WTC11 (cell line): ENCODE results near the gene MCM3AP. TPM values are rescaled to one million over a fixed set of nuclear protein-coding genes. Genes with fewer than 3 reads are reported as not detected.

Experiments
- ATAC-seq: fragments of 200-7000 bp; cut with Tn5 transposase; 2 replicates; pipeline ENCODE4 v1.10.0; 2021; ENCODE audit warnings: mild to moderate bottlenecking, moderate library complexity
- CTCF ChIA-PET: fragments of 300-600 bp; sonication (Branson Sonifier 250); formaldehyde crosslinking; loops from one replicate; lab custom pipeline; 2021; ENCODE audit warnings: antibody characterized with exemption; lab: Charles Lee
- POLR2A ChIA-PET: fragments of 350-600 bp; sonication (Branson Sonifier 250); formaldehyde crosslinking; loops from one replicate; lab custom pipeline; 2021; ENCODE audit warnings: antibody characterized with exemption; lab: Charles Lee
- DNase-seq: peaks from one replicate; pipeline ENCODE4 v3.0.0; 2021; ENCODE audit warnings: low spot score
- H3K27ac Mint-ChIP-seq: 2 replicates; pipeline ENCODE4 v1.8.0; 2021; ENCODE audit warnings: mixed read lengths
- H3K27me3 Mint-ChIP-seq: 2 replicates; pipeline ENCODE4 v1.8.0; 2021; ENCODE audit warnings: low read depth, mild to moderate bottlenecking, moderate library complexity, mixed read lengths
- H3K36me3 Mint-ChIP-seq: 2 replicates; pipeline ENCODE4 v1.8.0; 2021; ENCODE audit warnings: mixed read lengths
- H3K4me1 Mint-ChIP-seq: 2 replicates; pipeline ENCODE4 v1.8.0; 2022; ENCODE audit warnings: mixed read lengths
- H3K4me3 Mint-ChIP-seq: 2 replicates; pipeline ENCODE4 v1.8.0; 2021; ENCODE audit warnings: mild to moderate bottlenecking, moderate library complexity, mixed read lengths
- H3K9me3 Mint-ChIP-seq: 2 replicates; pipeline ENCODE4 v1.8.0; 2021; ENCODE audit warnings: mixed read lengths
- CBFB ChIP-seq: sonication (generic); formaldehyde crosslinking; IDR thresholded peaks from 2 replicates; pipeline ENCODE4 v1.8.1; 2022; ENCODE audit warnings: mild to moderate bottlenecking, low read depth, missing genetic modification reagents
- ELF4 ChIP-seq: sonication (generic); formaldehyde crosslinking; IDR thresholded peaks from 2 replicates; pipeline ENCODE4 v1.8.1; 2022; ENCODE audit warnings: low read depth, mild to moderate bottlenecking, moderate library complexity, missing genetic modification reagents
- ETV6 ChIP-seq: sonication (generic); formaldehyde crosslinking; IDR thresholded peaks from 2 replicates; pipeline ENCODE4 v1.8.1; 2022; ENCODE audit warnings: mild to moderate bottlenecking, missing genetic modification reagents
- GRHL2 ChIP-seq: fragments of 250-450 bp; sonication (Bioruptor Pico); IDR thresholded peaks from 2 replicates; pipeline ENCODE4 v1.8.0; 2022; ENCODE audit warnings: mild to moderate bottlenecking, moderate library complexity; ENCODE audit not compliant: insufficient replicate concordance, severe bottlenecking
- GTF2I ChIP-seq: fragments of 250-450 bp; sonication (Bioruptor Pico); conservative IDR thresholded peaks from 2 replicates; pipeline ENCODE4 v1.4.0; 2021; ENCODE audit warnings: mild to moderate bottlenecking
- JAZF1 ChIP-seq: fragments of 250-450 bp; sonication (Bioruptor Pico); IDR thresholded peaks from 2 replicates; pipeline ENCODE4 v1.9.0; 2021; ENCODE audit warnings: moderate library complexity, mild to moderate bottlenecking, inconsistent platforms
- NFATC4 ChIP-seq: fragments of 250-450 bp; sonication (Bioruptor Pico); IDR thresholded peaks from 2 replicates; pipeline ENCODE4 v1.9.0; 2021; ENCODE audit warnings: mild to moderate bottlenecking
- NFE2L1 ChIP-seq: sonication (generic); formaldehyde crosslinking; IDR thresholded peaks from 2 replicates; pipeline ENCODE4 v1.8.1; 2023; ENCODE audit warnings: missing genetic modification reagents
- NR1H2 ChIP-seq: sonication (generic); formaldehyde crosslinking; IDR thresholded peaks from 2 replicates; pipeline ENCODE4 v1.9.0; 2021; ENCODE audit warnings: mild to moderate bottlenecking, moderate library complexity, missing genetic modification reagents
- OVOL2 ChIP-seq: fragments of 250-450 bp; sonication (Bioruptor Pico); IDR thresholded peaks from 2 replicates; pipeline ENCODE4 v1.9.0; 2021; ENCODE audit warnings: mild to moderate bottlenecking, borderline replicate concordance
- PRRX2 ChIP-seq: fragments of 250-450 bp; sonication (Bioruptor Pico); IDR thresholded peaks from 2 replicates; pipeline ENCODE4 v1.8.0; 2021; ENCODE audit warnings: mild to moderate bottlenecking
- SMAD3 ChIP-seq: sonication (generic); formaldehyde crosslinking; IDR thresholded peaks from 2 replicates; pipeline ENCODE4 v1.8.0; 2022; ENCODE audit warnings: missing genetic modification reagents, mild to moderate bottlenecking, borderline replicate concordance
- SMAD4 ChIP-seq: sonication (generic); formaldehyde crosslinking; IDR thresholded peaks from 2 replicates; pipeline ENCODE4 v1.8.0; 2022; ENCODE audit warnings: mild to moderate bottlenecking, missing genetic modification reagents
- SP1 ChIP-seq: sonication (generic); formaldehyde crosslinking; conservative IDR thresholded peaks from 2 replicates; pipeline ENCODE4 v1.8.1; 2022; ENCODE audit warnings: missing genetic modification reagents
- ZBTB21 ChIP-seq: sonication (generic); formaldehyde crosslinking; IDR thresholded peaks from 2 replicates; pipeline ENCODE4 v1.8.1; 2023; ENCODE audit warnings: mild to moderate bottlenecking, missing genetic modification reagents, borderline replicate concordance
- ZNF232 ChIP-seq: sonication (generic); formaldehyde crosslinking; IDR thresholded peaks from 2 replicates; pipeline ENCODE4 v1.8.0; 2022; ENCODE audit warnings: mild to moderate bottlenecking, missing genetic modification reagents
- ZNF396 ChIP-seq: fragments of 250-450 bp; sonication (Bioruptor Pico); IDR thresholded peaks from 2 replicates; pipeline ENCODE4 v1.8.0; 2021; ENCODE audit warnings: mild to moderate bottlenecking, moderate library complexity, borderline replicate concordance
- ZNF423 ChIP-seq: fragments of 250-450 bp; sonication (Bioruptor Pico); IDR thresholded peaks from 2 replicates; pipeline ENCODE4 v2.1.2; 2022; ENCODE audit warnings: mild to moderate bottlenecking, moderate library complexity
- ZNF671 ChIP-seq: fragments of 250-450 bp; sonication (Bioruptor Pico); IDR thresholded peaks from 2 replicates; pipeline ENCODE4 v1.8.0; 2021; ENCODE audit warnings: mild to moderate bottlenecking
- total RNA-seq: library from RNA; stranded (reverse); gene quantifications from 3 replicates; pipeline ENCODE4 v1.2.3, GENCODE V29; 2021
- TF ChIP-seq, protein P1 (sequence below): sonication (generic); formaldehyde crosslinking; IDR thresholded peaks from 2 replicates; pipeline ENCODE4 v1.8.1; 2022; ENCODE audit warnings: low read depth, missing genetic modification reagents, borderline replicate concordance
- TF ChIP-seq, protein P2 (sequence below): sonication (generic); formaldehyde crosslinking; IDR thresholded peaks from 2 replicates; pipeline ENCODE4 v1.8.1; 2022; ENCODE audit warnings: low read depth, mild to moderate bottlenecking, moderate library complexity, missing genetic modification reagents, borderline replicate concordance
- TF ChIP-seq, protein P3 (sequence below): fragments of 250-450 bp; sonication (Bioruptor Pico); IDR thresholded peaks from 2 replicates; pipeline ENCODE4 v1.9.0; 2021; ENCODE audit warnings: mild to moderate bottlenecking
- TF ChIP-seq, protein P4 (sequence below): sonication (generic); formaldehyde crosslinking; IDR thresholded peaks from 2 replicates; pipeline ENCODE4 v1.8.1; 2022; ENCODE audit warnings: mild to moderate bottlenecking, moderate library complexity, missing genetic modification reagents
- TF ChIP-seq, protein P5 (sequence below): sonication (generic); formaldehyde crosslinking; IDR thresholded peaks from 2 replicates; pipeline ENCODE4 v1.8.1; 2023; ENCODE audit warnings: mild to moderate bottlenecking, missing genetic modification reagents
- TF ChIP-seq, protein P6 (sequence below): sonication (generic); formaldehyde crosslinking; IDR thresholded peaks from 2 replicates; pipeline ENCODE4 v1.8.1; 2023; ENCODE audit warnings: mild to moderate bottlenecking, missing genetic modification reagents, moderate library complexity

The MCM3AP gene
- total RNA-seq, 1 experiment from 2014 or later: 167 TPM

DNA sequence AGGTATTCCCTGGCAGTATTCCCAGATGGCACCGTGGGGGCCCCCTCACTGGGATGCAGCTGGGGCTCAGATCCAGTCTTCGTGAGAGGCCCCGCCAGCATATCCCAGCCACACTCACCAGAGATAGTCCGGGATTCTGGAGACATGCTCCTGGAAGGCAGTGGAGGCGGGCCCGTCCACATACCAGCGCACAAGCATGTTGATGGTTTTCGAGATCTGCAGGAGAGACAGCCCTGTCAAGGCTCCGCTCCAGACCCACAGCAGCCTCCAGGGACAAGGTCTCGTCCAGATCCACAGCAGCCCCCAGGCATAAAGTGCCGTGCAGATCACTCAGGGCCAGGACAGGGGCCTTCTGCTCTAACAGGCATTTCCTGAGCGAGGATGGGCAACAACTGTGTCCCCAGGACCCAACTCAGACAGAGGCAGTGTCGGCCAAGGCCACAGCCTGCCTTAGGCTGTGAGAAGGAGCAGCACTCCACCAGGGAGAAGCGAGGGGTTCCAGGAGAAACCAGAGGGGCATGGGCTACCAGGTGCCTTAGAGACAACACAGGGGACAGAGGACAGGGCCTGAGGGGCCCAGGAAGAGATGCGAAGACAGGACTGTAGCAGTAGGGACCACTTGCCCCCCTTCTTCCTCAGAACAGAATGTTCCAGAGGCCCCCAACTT lies 71.7 kb downstream of the MCM3AP start:
- DNase-seq: peak; percentile 5
- no peaks in the 10 kb centered on the region for H3K27me3 Mint-ChIP-seq
- TF ChIP-seq GRHL2 (CRISPR knock-in tag) (no peak), NFATC4 (CRISPR knock-in tag) (no peak), ELF4 (CRISPR knock-in tag) (no peak), SP1 (CRISPR knock-in tag) (no peak), ETV6 (CRISPR knock-in tag) (no peak), NR1H2 (CRISPR knock-in tag) (no peak), NFE2L1 (CRISPR knock-in tag) (no peak), PRRX2 (CRISPR knock-in tag) (no peak), ZNF423 (no peak)
- TF ChIP-seq, protein P1, sequence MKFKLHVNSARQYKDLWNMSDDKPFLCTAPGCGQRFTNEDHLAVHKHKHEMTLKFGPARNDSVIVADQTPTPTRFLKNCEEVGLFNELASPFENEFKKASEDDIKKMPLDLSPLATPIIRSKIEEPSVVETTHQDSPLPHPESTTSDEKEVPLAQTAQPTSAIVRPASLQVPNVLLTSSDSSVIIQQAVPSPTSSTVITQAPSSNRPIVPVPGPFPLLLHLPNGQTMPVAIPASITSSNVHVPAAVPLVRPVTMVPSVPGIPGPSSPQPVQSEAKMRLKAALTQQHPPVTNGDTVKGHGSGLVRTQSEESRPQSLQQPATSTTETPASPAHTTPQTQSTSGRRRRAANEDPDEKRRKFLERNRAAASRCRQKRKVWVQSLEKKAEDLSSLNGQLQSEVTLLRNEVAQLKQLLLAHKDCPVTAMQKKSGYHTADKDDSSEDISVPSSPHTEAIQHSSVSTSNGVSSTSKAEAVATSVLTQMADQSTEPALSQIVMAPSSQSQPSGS (CRISPR knock-in tag): no peak
- TF ChIP-seq, protein P2, sequence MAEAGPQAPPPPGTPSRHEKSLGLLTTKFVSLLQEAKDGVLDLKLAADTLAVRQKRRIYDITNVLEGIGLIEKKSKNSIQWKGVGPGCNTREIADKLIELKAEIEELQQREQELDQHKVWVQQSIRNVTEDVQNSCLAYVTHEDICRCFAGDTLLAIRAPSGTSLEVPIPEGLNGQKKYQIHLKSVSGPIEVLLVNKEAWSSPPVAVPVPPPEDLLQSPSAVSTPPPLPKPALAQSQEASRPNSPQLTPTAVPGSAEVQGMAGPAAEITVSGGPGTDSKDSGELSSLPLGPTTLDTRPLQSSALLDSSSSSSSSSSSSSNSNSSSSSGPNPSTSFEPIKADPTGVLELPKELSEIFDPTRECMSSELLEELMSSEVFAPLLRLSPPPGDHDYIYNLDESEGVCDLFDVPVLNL (CRISPR knock-in tag): no peak
- TF ChIP-seq, protein P3, sequence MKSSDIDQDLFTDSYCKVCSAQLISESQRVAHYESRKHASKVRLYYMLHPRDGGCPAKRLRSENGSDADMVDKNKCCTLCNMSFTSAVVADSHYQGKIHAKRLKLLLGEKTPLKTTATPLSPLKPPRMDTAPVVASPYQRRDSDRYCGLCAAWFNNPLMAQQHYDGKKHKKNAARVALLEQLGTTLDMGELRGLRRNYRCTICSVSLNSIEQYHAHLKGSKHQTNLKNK (CRISPR knock-in tag): no peak
- TF ChIP-seq, protein P4, sequence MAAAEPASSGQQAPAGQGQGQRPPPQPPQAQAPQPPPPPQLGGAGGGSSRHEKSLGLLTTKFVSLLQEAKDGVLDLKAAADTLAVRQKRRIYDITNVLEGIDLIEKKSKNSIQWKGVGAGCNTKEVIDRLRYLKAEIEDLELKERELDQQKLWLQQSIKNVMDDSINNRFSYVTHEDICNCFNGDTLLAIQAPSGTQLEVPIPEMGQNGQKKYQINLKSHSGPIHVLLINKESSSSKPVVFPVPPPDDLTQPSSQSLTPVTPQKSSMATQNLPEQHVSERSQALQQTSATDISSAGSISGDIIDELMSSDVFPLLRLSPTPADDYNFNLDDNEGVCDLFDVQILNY (CRISPR knock-in tag): no peak
- TF ChIP-seq, all 79 proteins: peak for 0
- Mint-ChIP-seq H3K9me3 (no peaks in the 10 kb centered on the region), H3K36me3 (peaks cover 10% of the 10 kb centered on the region), H3K4me1 (no peaks in the 10 kb centered on the region), H3K4me3 (no peak overlapping the region), H3K27ac (peak overlapping the region; percentile 58; the same call in 1 of the 2 replicates)
- no peak for ATAC-seq
- ChIA-PET CTCF (no interaction called here), POLR2A (no interaction called here)

DNA sequence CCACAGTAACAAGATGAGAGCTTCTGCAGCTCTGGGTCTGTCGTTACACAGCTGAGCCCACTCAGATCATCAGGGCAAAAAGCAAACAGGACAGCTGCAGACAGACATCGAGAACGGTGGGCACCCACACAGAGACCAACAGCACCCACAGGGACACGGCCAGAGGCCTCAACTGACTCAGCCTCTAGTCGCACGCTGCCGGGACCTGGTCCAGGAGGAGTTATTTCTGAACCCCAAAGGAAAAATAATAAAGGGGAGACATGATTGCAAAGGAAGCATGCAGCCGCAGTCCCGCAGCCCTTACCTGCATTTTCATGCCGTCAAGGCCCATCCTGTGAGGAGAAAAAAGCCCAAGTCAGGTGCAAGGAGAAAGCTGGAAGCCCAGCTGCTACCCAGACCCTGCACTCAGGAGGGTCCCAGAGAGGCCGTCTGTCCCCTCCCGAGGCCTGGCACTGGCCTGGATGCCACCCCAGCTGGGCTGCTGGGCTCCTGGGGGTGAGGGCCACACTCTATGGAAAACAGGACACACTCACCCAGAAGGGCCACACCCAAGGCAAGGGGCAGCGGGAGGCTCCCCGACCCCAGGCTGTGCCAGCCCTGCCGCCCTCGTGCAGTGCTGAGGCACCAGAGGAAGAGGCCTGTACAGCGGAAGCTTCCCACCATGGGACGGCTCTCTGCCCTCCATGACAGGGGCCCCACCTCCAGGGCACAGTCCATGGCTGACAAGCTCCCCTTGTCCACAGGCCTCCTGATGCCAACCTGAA lies 72.5 kb downstream of the MCM3AP start:
- POLR2A ChIA-PET: no interaction called here
- Mint-ChIP-seq H3K4me1 (no peaks in the 10 kb centered on the region), H3K27me3 (no peaks in the 10 kb centered on the region), H3K36me3 (peaks cover 11% of the 10 kb centered on the region), H3K27ac (no peak overlapping the region), H3K9me3 (no peaks in the 10 kb centered on the region), H3K4me3 (no peak overlapping the region)
- TF ChIP-seq JAZF1 (CRISPR knock-in tag): no peak
- TF ChIP-seq SP1 (CRISPR knock-in tag): no peak
- TF ChIP-seq SMAD4 (CRISPR knock-in tag): no peak
- TF ChIP-seq, protein P1 (CRISPR knock-in tag): no peak
- TF ChIP-seq, protein P5, sequence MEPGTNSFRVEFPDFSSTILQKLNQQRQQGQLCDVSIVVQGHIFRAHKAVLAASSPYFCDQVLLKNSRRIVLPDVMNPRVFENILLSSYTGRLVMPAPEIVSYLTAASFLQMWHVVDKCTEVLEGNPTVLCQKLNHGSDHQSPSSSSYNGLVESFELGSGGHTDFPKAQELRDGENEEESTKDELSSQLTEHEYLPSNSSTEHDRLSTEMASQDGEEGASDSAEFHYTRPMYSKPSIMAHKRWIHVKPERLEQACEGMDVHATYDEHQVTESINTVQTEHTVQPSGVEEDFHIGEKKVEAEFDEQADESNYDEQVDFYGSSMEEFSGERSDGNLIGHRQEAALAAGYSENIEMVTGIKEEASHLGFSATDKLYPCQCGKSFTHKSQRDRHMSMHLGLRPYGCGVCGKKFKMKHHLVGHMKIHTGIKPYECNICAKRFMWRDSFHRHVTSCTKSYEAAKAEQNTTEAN (CRISPR knock-in tag): no peak
- no peak for TF ChIP-seq ZNF232 (CRISPR knock-in tag)
- TF ChIP-seq ZNF396: no peak
- TF ChIP-seq, protein P6, sequence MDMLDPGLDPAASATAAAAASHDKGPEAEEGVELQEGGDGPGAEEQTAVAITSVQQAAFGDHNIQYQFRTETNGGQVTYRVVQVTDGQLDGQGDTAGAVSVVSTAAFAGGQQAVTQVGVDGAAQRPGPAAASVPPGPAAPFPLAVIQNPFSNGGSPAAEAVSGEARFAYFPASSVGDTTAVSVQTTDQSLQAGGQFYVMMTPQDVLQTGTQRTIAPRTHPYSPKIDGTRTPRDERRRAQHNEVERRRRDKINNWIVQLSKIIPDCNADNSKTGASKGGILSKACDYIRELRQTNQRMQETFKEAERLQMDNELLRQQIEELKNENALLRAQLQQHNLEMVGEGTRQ (CRISPR knock-in tag): no peak
- TF ChIP-seq ZNF671 (CRISPR knock-in tag): no peak
- TF ChIP-seq OVOL2 (CRISPR knock-in tag): no peak
- no peak for TF ChIP-seq GTF2I (CRISPR knock-in tag)
- TF ChIP-seq CBFB (CRISPR knock-in tag): no peak
- TF ChIP-seq SMAD3 (CRISPR knock-in tag): no peak
- TF ChIP-seq ZBTB21 (CRISPR knock-in tag): no peak
- no peak for ATAC-seq
- CTCF ChIA-PET: interaction anchor here (2.0 kb wide), 1 partner anchor 69 kb away, joined by 7 read pairs; no protein-coding TSS in a partner anchor
- DNase-seq: peak; percentile 6
